ENCODE results near the gene ICAM2.

ICAM2 gene

DNA sequence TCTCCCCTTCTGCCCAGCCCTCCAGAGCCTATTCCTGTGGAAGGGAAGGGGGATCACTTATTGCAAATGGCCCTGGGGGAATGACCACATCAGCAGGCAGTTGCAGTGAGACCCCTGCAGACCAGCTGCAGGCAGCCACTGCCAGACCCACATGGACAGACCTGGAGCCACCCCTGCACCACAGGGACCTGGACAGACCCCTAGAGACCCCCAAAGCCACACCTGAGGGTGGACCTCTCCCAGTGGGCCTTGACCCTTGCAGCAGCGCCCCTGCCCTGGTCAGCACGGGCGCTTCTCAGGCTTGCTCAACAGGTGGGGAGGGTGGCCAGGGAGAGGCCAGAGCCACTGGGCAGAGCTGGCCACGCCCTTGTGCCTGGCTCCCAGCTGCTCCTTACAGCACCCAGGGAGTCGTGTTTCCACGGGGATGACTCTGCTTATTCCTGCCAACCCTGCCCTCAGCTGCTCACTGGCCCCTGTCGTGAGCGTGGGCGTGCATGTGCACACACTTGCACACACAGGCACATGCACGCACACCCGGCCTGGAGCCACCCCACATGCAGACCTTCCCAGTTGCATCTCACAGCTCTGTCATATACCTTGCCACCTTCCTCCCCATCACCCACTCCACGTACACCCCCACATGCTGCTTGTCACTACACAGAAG, 46.4 kb downstream of the ICAM2 start:
- no peak for DNase-seq

DNA sequence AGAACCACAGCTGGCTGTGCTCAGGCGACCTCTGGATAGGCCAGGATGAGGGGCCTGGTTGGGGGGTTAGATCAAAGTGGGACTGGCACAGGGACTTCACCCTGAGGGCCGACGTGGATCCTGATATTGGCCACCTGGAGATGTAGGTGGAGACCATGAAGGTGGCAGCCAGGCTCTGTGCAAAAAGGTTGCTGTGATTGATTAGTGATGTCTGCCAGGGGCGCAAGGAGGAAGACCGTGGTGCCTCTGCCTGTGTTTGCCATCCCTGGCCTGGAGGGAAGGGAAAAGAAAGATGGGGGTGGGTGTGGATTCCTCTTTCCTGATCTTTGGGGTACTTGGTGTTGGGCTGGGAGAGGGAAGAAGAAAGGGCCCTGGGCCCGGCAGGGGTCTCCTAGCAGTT, 47.2 kb downstream of the ICAM2 start:
- no peak for DNase-seq

DNA sequence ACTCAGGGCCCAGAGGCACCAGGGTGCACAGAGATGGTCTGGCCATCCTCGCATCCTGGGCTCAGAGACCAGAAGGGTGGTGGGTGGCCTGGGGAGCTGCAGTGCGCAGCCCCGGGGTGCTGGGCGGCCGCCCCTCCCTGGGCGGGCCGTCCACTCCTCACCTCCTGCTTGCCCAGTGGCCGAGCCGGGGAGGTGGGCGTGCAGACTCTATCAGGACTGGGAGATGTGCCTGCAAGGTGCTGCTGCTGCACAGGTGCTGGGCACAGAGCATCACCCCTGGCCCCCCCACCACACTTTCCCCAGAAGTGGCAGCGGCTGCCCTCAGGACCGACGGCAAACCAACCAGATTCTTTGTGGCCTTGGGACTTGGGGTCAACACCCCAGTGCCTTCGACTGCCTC, 47.6 kb downstream of the ICAM2 start, which contains the start of gene SCN4A:
Gene SCN4A, minus strand, starts transcription at position 123 of the 400 bp plus-strand sequence. Its CDS starts 77 bp downstream, at position 46.
- DNase-seq: no peak

DNA sequence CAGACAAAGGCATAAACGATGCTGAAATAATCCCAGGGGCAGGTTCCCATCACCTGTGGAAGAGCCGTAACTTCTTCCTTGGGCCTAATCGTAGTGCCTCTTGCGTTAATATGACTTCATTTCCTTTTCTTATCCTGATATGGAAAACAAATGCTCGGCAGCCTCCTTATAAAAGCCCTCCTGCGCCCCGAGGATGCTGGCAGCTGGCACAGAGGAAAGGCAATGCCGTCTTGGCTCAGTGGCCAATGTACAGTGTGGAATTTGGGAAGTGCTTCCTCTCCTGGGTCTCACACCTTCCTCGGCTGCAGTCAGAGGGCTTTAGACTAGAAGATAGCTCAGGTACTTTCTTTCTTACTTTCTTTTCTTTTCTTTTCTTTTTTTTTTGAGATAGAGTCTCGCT, 51.2 kb downstream of the ICAM2 start:
- no peak for DNase-seq

- no peak for DNase-seq
These were observed 52.5 kb downstream of the ICAM2 start for GRCh38 chr17:63967953-63968352.

DNA sequence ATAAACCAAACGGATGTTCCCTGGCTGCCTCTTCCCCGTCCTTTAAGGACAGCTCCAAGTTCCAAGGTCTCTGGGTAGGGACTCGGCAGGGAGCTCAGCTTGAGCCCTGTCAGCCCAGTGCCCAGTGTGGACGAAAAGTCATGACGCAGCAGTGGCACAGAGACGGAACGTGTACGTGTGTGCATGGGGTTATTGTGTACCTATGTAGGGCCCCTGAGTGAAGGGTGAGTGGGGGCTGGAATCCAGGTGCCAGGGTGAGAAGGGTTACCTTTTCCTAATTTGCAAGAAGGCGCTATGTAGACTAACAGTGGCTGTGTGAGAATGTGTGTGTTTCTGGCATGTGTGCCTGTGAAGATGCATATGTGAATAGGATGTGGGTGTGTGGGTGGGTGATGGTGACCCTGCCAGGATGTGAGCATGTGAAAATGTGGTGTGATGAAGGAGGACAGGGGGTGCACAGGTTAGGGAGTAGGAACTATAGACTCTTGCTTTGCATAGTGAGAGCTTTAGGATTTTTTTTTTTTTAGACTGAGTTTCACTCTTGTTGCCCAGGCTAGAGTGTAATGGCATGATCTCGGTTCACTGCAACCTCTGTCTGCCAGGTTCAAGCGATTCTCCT, 53.7 kb downstream of the ICAM2 start:
- DNase-seq: peak in 1 of 2 donors; percentile 33

GRCh38 chr17:63963123-63963522, 57.3 kb downstream of the ICAM2 start:
- no peak for DNase-seq

- DNase-seq: no peak
These were observed 58.1 kb downstream of the ICAM2 start for GRCh38 chr17:63962298-63962744.

GRCh38 chr17:63961355-63962212, 58.8 kb downstream of the ICAM2 start:
- peak; percentile 55 to 72 for DNase-seq

GRCh38 chr17:63960430-63960829, 60.0 kb downstream of the ICAM2 start:
- no peak for DNase-seq

GRCh38 chr17:63960006-63960405, 60.4 kb downstream of the ICAM2 start:
- DNase-seq: no peak

DNA sequence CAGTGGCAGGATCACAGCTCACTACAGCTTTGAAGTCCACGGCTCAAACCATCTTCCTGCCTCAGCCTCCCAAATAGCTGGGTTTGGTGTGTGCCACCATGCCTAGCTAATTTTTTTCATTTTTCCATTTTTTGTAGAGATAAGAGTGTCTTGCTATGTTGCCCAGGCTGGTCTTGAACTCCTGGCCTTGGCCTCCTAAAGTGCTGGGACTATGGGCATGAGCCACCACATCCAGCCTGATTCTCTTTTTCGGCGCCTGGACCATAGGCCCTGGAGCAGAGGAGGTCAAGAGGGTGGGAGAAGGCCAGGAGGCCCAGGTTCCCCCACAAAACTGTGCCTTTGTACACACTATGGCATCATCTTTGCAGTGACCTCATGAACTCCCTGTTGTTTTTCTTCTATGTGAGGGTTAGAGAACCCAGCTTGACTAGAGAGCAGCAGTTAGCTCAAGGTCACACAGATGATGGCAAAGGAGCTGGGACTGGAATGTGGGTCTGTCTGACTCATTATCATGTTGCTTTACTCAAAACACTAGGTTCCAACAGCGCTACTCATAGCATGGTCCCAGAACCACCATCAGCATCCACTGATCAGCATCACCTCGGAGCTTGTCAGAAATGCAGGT, 64.0 kb downstream of the ICAM2 start:
- no peak for DNase-seq

DNA sequence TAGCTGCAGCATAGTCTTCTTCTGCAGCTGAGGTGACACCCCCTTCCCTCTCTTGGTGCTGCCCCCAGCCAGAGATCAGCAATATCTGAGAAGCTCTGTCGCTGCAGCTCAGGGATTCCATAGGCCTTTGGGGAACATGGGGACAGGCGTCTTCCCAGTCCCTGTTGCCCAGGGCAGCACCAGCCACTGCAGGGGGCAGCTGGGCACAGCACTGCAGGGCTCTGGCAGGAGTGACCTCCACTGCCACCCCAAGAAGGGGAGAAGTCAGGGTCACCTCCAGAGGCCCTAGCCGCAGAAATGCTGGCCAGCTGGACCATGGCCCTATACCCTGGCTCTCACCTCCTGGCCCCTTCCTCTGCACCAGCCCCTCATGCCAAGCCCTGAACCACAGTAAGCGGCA, 64.6 kb downstream of the ICAM2 start:
- DNase-seq: no peak

DNA sequence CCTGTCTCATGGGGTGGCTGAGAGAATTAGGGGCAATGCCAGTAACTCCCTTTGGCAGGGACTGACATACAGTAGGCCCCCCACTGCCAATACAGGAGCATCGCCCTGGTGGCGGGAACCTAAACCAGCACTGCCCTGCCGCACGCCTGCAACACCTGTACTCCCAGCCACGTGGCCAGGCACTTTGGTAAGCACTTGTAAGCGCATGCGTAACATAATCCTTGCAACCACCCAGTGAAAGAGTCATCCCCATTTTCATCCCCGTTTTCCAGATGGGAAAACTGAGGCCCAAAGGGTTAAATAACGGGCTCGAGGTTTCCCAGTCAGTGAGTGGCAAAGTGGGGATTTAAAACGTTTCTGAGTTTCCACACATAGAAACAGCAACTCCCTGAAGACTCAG, 65.2 kb downstream of the ICAM2 start:
- DNase-seq: no peak

DNA sequence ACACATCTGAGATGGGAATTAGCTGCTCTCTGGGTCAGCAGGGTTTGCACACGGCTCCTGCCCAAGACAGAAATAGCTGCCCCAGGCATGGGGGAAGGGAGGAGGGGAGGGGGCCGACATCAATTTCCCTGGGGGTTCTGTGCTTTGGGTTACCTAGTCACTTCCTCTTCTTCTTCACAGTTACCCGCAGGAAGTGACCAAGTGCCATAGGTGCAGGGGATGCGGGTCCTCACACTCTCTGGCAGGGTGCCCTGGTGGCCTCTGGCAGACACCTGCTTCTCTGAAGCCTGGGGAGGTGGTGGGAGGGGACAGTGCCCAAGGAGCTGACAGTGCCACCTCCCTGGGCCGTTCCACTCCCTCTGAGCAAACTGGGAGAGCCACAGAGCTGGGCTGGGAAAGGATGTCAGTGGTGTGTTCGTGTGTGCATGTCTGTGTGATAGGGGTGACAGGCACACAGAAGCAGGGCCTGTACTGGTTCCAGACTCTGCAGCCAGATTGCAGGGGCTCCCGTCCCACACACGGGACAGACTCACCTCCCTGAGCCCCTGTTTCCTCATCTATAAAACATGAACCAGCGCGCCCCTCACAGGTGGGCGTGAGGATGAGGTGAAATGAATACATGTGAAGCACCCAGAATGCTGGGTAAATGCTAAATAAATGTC, 65.9 kb downstream of the ICAM2 start:
- DNase-seq: peak; percentile 44 to 72

Measured in CD4-positive, alpha-beta T cell treated with Interleukin-4 for 1 hour (primary cell).